AG04450 (cell line): ENCODE data around the gene KCTD16. TPM values are rescaled to one million over a fixed set of nuclear protein-coding genes. Genes with fewer than 3 reads are reported as not detected.

Experiments
- CTCF ChIA-PET: fragments of 300-600, 350-600 bp; formaldehyde crosslinking; extraction: SDS; loops from one replicate; lab custom pipeline; 2022; ENCODE audit warnings: antibody characterized with exemption, inconsistent platforms; lab: Charles Lee
- POLR2A ChIA-PET: fragments of 350-600 bp; formaldehyde crosslinking; extraction: SDS; loops from one replicate; lab custom pipeline; 2021; ENCODE audit warnings: antibody characterized with exemption, inconsistent platforms; lab: Yijun Ruan, JAX
- DNase-seq: peaks from one replicate; pipeline ENCODE4 v3.0.0-alpha.2; 2011; ENCODE audit warnings: low read depth, low spot score
- H3K27ac ChIP-seq: one replicate; pipeline ENCODE4 v1.5.1; 2012; ENCODE audit warnings: low read depth, low read length, control low read depth
- H3K27me3 ChIP-seq: one replicate; pipeline ENCODE4 v1.6.0; 2012; ENCODE audit warnings: low read length; ENCODE audit not compliant: control insufficient read depth, insufficient read depth
- H3K4me3 ChIP-seq: 2 replicates; pipeline ENCODE4 v1.5.1; 2011; ENCODE audit warnings: mild to moderate bottlenecking, low read depth, low read length, control low read depth
- H3K9me3 ChIP-seq: 2 replicates; pipeline ENCODE4 v1.5.1; 2012; ENCODE audit warnings: low read length; ENCODE audit not compliant: control insufficient read depth, insufficient read depth
- polyA minus RNA-seq: library from RNA; depleted of rRNA, polyadenylated mRNA; stranded (reverse); fragments of >200 nt; gene quantifications from 2 replicates; pipeline ENCODE4 v1.2.3, GENCODE V29; 2011; rRNA and poly(A)+ RNA removed
- polyA plus RNA-seq: library from polyadenylated mRNA; depleted of rRNA; stranded (reverse); fragments of >200 nt; gene quantifications from 2 replicates; pipeline ENCODE4 v1.2.3, GENCODE V29; 2011; rRNA removed
- TF ChIP-seq, protein P1 (sequence below): IDR thresholded peaks from 2 replicates; pipeline ENCODE4 v1.5.1; 2011; ENCODE audit warnings: low read depth, low read length, control low read depth, inconsistent platforms

KCTD16 gene
- polyA plus RNA-seq (0.38 and 0.42 TPM in 2 replicates), polyA minus RNA-seq (1.00 and 1.1 TPM in 2 replicates)

- TF ChIP-seq, protein P1, sequence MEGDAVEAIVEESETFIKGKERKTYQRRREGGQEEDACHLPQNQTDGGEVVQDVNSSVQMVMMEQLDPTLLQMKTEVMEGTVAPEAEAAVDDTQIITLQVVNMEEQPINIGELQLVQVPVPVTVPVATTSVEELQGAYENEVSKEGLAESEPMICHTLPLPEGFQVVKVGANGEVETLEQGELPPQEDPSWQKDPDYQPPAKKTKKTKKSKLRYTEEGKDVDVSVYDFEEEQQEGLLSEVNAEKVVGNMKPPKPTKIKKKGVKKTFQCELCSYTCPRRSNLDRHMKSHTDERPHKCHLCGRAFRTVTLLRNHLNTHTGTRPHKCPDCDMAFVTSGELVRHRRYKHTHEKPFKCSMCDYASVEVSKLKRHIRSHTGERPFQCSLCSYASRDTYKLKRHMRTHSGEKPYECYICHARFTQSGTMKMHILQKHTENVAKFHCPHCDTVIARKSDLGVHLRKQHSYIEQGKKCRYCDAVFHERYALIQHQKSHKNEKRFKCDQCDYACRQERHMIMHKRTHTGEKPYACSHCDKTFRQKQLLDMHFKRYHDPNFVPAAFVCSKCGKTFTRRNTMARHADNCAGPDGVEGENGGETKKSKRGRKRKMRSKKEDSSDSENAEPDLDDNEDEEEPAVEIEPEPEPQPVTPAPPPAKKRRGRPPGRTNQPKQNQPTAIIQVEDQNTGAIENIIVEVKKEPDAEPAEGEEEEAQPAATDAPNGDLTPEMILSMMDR = no peak
- H3K27ac ChIP-seq = peak within 1 kb of the TSS; percentile 88
- no peaks in the 10 kb centered on the region for H3K9me3 ChIP-seq
- H3K4me3 ChIP-seq = peak within 1 kb of the TSS; percentile 87
- CTCF ChIA-PET = interaction anchor here (0.8 to 1.5 kb wide), 3 partner anchors 10 to 1960 kb away, joined by 3 to 4 read pairs (median 3); no protein-coding TSS in a partner anchor
- POLR2A ChIA-PET = interaction anchor here (0.5 to 1.5 kb wide), 7 partner anchors 13 to 1697 kb away, joined by 3 to 9 read pairs (median 3); no protein-coding TSS in a partner anchor
- H3K27me3 ChIP-seq = no peaks in the 10 kb centered on the region
- peak; percentile 90 for DNase-seq
Observed at GRCh38 chr5:144170276-144171024, at the start of gene KCTD16, which contains the start of gene YIPF5. Gene KCTD16 (plus strand): TSS chr5:144170873. Gene YIPF5 (minus strand): TSS chr5:144170659. CDS start chr5:144169955, 704 bp downstream.

- no peak for DNase-seq
- TF ChIP-seq, protein P1 = no peak
- H3K27ac ChIP-seq = no peak overlapping the region
- ChIA-PET CTCF (interaction anchor here (1.8 kb wide), 1 partner anchor 21 kb away, joined by 4 read pairs; no protein-coding TSS in a partner anchor), POLR2A (no interaction called here)
- no peak overlapping the region for H3K4me3 ChIP-seq
- H3K9me3 ChIP-seq = no peaks in the 10 kb centered on the region
- no peaks in the 10 kb centered on the region for H3K27me3 ChIP-seq
Observed at GRCh38 chr5:144121577-144121976, 49.1 kb upstream of the KCTD16 start.

DNA sequence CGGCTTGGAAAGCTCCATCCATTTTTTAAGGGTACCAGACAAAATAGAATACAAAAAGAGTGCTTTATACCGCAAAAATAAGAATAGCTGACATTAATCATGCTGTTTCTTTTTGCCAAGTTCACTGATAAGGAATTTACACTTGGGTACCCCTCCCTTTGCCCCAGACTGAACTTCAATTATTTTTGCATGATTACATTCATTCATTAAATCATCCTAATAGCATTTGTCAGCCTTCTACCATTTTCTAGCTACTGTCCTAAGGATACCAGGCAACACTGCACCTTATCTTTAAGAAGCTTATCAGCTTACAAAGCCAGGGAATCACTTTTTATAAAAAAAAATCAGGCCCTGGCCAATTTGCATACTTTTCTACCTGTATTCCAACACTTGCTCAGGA, 48.6 kb upstream of the KCTD16 start:
- H3K27me3 ChIP-seq = no peaks in the 10 kb centered on the region
- ChIA-PET POLR2A (no interaction called here), CTCF (interaction anchor here (1.8 kb wide), 1 partner anchor 20 kb away, joined by 4 read pairs; no protein-coding TSS in a partner anchor)
- no peaks in the 10 kb centered on the region for H3K9me3 ChIP-seq
- no peak overlapping the region for H3K27ac ChIP-seq
- no peak overlapping the region for H3K4me3 ChIP-seq
- DNase-seq = no peak
- TF ChIP-seq, protein P1 = no peak

DNA sequence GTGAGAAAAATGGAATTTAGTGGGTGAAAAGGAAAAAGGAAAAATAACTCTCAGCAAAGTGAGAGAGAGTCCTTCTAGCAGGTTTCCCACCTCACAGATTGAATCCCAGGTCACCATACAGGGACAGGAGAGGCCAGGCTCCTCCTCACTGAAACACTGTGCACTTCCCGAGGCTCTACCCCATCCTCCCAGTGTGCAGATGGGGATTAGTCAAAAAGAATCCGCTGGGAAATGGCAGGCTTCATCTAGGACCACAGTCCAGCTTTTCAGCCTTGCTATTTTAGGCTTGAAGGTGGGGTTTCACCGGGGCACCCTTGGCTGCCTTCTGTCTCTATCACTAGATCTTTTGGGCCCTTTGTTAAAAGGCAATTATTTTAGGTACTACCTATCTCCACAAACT, 48.0 kb upstream of the KCTD16 start:
- Histone ChIP-seq H3K27ac (no peak overlapping the region), H3K9me3 (no peaks in the 10 kb centered on the region), H3K4me3 (no peak overlapping the region), H3K27me3 (no peaks in the 10 kb centered on the region)
- ChIA-PET CTCF (interaction anchor here (1.4 kb wide), 1 partner anchor 20 kb away, joined by 4 read pairs; no protein-coding TSS in a partner anchor), POLR2A (no interaction called here)
- DNase-seq = no peak
- TF ChIP-seq, protein P1 = no peak

- Histone ChIP-seq H3K4me3 (no peak overlapping the region), H3K27ac (no peak overlapping the region), H3K9me3 (no peaks in the 10 kb centered on the region), H3K27me3 (no peaks in the 10 kb centered on the region)
- TF ChIP-seq, protein P1 = no peak
- CTCF ChIA-PET = interaction anchor here (1.3 kb wide), 1 partner anchor 17 kb away, joined by 6 read pairs; no protein-coding TSS in a partner anchor
- POLR2A ChIA-PET = no interaction called here
- DNase-seq = no peak
Observed at GRCh38 chr5:144125163-144125726, 45.4 kb upstream of the KCTD16 start.
